ENCODE measurements around the gene KPNA1.

DNA sequence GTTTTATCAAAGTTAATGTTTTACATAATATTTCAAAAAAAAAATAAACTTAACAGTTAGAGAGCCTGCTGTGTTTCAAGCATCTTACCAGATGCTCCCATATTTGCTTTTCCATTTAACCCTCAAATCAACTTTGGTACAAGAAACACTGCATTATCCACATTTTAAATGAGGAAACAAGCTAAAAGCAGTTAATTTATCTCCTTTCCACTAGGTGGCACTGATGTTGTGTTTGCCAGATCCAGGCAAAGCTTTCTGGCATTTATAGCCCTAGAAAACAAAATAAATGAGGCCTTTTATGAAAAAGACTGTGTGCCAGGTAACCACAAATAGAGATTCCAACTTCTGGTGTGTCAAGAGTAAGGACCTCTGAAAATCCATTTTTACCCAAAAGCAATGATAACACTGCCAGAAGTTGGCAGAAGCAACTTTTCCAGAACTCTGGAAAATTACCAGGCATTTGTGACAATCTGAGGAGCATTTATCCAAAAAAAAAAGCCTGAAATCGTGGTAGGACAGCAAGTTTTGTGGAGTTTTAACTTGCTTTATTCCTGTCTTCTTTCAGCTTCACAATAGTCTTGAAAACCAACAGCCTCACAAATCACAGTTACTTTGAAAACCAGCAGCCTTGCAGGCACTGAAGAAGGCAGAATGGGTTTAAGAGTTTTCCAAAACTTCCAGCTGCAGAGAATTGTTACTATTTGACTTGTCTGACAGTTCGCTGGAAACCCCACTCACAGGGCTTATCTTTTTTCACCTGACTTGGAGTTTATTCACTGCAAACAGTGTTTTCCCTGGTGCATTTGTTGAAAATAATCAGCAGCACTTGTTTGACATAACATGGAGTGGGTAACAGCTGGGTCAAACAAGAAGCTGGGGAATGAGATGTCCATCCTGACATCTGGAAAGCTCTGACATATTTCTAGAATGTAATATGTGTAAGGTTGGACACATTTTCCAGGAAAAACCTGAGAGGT is 121.6 kb downstream of the KPNA1 start:
- TF ChIP-seq, protein P1, sequence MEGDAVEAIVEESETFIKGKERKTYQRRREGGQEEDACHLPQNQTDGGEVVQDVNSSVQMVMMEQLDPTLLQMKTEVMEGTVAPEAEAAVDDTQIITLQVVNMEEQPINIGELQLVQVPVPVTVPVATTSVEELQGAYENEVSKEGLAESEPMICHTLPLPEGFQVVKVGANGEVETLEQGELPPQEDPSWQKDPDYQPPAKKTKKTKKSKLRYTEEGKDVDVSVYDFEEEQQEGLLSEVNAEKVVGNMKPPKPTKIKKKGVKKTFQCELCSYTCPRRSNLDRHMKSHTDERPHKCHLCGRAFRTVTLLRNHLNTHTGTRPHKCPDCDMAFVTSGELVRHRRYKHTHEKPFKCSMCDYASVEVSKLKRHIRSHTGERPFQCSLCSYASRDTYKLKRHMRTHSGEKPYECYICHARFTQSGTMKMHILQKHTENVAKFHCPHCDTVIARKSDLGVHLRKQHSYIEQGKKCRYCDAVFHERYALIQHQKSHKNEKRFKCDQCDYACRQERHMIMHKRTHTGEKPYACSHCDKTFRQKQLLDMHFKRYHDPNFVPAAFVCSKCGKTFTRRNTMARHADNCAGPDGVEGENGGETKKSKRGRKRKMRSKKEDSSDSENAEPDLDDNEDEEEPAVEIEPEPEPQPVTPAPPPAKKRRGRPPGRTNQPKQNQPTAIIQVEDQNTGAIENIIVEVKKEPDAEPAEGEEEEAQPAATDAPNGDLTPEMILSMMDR (conservative IDR thresholded peaks at IDR 0.05; ENCODE audit: low read depth, low read length), result peak; percentile 93
- TF ChIP-seq EZH2phosphoT487 (IDR thresholded peaks at IDR 0.05; ENCODE audit: borderline replicate concordance, low read length) (no peak), EZH2 (IDR thresholded peaks at IDR 0.05; ENCODE audit: low read length, unreplicated experiment) (no peak)

Measured in PC-3 (cell line).